ENCODE measurements around the gene CCDC28B. TPM values are rescaled to one million over a fixed set of nuclear protein-coding genes. Genes with fewer than 3 reads are reported as not detected.

Gene CCDC28B
- polyA plus RNA-seq, 4 donors: 21.1 to 29.0 (median 25.1) TPM

- DNase-seq (ENCODE audit: low read depth in 4 of 4, low spot score in 3 of 4): no peak
These were observed 49.6 kb downstream of the CCDC28B start for GRCh38 chr1:32249831-32250525.

- no peak for DNase-seq (ENCODE audit: low read depth in 4 of 4, low spot score in 3 of 4)
These were observed 50.7 kb downstream of the CCDC28B start, which contains the start of gene LCK for GRCh38 chr1:32250893-32251716. Gene LCK, plus strand, starts transcription at chr1:32251265. Its CDS starts 23,065 bp downstream, at chr1:32274330.

Other genes with a start within 250 kb of the CCDC28B start
- gene KHDRBS1, start 186.7 kb upstream of the CCDC28B start, polyA plus RNA-seq (ENCODE audit: insufficient read length in 4 of 4): 100 to 1,000 TPM; 234 to 302 (median 251) TPM
- gene TMEM39B, start 127.7 kb upstream of the CCDC28B start, polyA plus RNA-seq (ENCODE audit: insufficient read length in 4 of 4): 10 to 100 TPM; 17.9 to 25.0 (median 21.3) TPM
- gene KPNA6, start 92.5 kb upstream of the CCDC28B start, polyA plus RNA-seq (ENCODE audit: insufficient read length in 4 of 4): 10 to 100 TPM; 28.3 to 39.6 (median 33.9) TPM
- 10 to 100 TPM; 45.2 to 46.7 (median 45.2) TPM for gene TXLNA, start 20.9 kb upstream of the CCDC28B start, polyA plus RNA-seq (ENCODE audit: insufficient read length in 4 of 4)
- 1 to 10 TPM; 5.6 to 9.8 (median 7.3) TPM for gene IQCC, start 5.1 kb downstream of the CCDC28B start, polyA plus RNA-seq (ENCODE audit: insufficient read length in 4 of 4)
- gene DCDC2B, start 8.5 kb downstream of the CCDC28B start, polyA plus RNA-seq (ENCODE audit: insufficient read length in 4 of 4): 1 to 10 TPM in 2 of 4 donors, under 1 TPM in 2; 0.34 to 2.0 (median 0.82) TPM
- gene TMEM234, start 21.8 kb downstream of the CCDC28B start, polyA plus RNA-seq (ENCODE audit: insufficient read length in 4 of 4): 10 to 100 TPM; 17.1 to 30.8 (median 24.2) TPM
- 100 to 1,000 TPM; 155 to 187 (median 164) TPM for gene EIF3I, start 21.8 kb downstream of the CCDC28B start, polyA plus RNA-seq (ENCODE audit: insufficient read length in 4 of 4)
- gene FAM167B, start 46.6 kb downstream of the CCDC28B start, polyA plus RNA-seq (ENCODE audit: insufficient read length in 4 of 4): 10 to 100 TPM in 2 of 4 donors, 1 to 10 TPM in 2; 3.8 to 12.9 (median 9.8) TPM
- gene LCK, start 50.7 kb downstream of the CCDC28B start, polyA plus RNA-seq (ENCODE audit: insufficient read length in 4 of 4): 1 to 10 TPM; 1.3 to 7.4 (median 4.5) TPM
- 100 to 1,000 TPM in 3 of 4 donors, 10 to 100 TPM in 1; 77.5 to 201 (median 189) TPM for gene HDAC1, start 91.5 kb downstream of the CCDC28B start, polyA plus RNA-seq (ENCODE audit: insufficient read length in 4 of 4)
- gene MARCKSL1, start 135.6 kb downstream of the CCDC28B start, polyA plus RNA-seq (ENCODE audit: insufficient read length in 4 of 4): 100 to 1,000 TPM; 388 to 468 (median 433) TPM
- 10 to 100 TPM in 1 of 4 donors, 1 to 10 TPM in 3; 2.5 to 11.8 (median 4.9) TPM for gene FAM229A, start 161.9 kb downstream of the CCDC28B start, polyA plus RNA-seq (ENCODE audit: insufficient read length in 4 of 4)
- gene TSSK3, start 161.9 kb downstream of the CCDC28B start, polyA plus RNA-seq (ENCODE audit: insufficient read length in 4 of 4): 1 to 10 TPM; 1.5 to 6.2 (median 2.6) TPM
- gene BSDC1, start 193.8 kb downstream of the CCDC28B start, polyA plus RNA-seq (ENCODE audit: insufficient read length in 4 of 4): 10 to 100 TPM; 57.3 to 65.8 (median 60.2) TPM